BJ (cell line): Measurements from ENCODE around the gene OST4. TPM values are rescaled to one million over a fixed set of nuclear protein-coding genes. Genes with fewer than 3 reads are reported as not detected.

ENCODE experiments used
- CTCF ChIA-PET: fragments of 350-600 bp; formaldehyde crosslinking; extraction: SDS; loops from one replicate; lab custom pipeline; 2021; ENCODE audit warnings: antibody characterized with exemption, inconsistent platforms; lab: Yijun Ruan, JAX
- POLR2A ChIA-PET: fragments of 300-600 bp; sonication (Branson Sonifier 250); formaldehyde crosslinking; extraction: SDS; loops from one replicate; lab custom pipeline; 2021; ENCODE audit warnings: antibody characterized with exemption; lab: Charles Lee
- DNase-seq: peaks from one replicate; pipeline ENCODE4 v3.0.0-alpha.2; 2011; ENCODE audit warnings: low read depth
- H3K27me3 ChIP-seq: 2 replicates; pipeline ENCODE4 v1.6.0; 2011; ENCODE audit warnings: low read length; ENCODE audit not compliant: control insufficient read depth, insufficient read depth
- H3K36me3 ChIP-seq: 2 replicates; pipeline ENCODE4 v1.5.1; 2011; ENCODE audit warnings: low read length; ENCODE audit not compliant: control insufficient read depth, insufficient read depth
- H3K4me3 ChIP-seq: 2 replicates; pipeline ENCODE4 v1.5.1; 2011; ENCODE audit warnings: low read depth, mild to moderate bottlenecking, control low read depth, low read length
- polyA plus RNA-seq: library from polyadenylated mRNA; depleted of rRNA; stranded (reverse); fragments of >200 nt; gene quantifications from 2 replicates; pipeline ENCODE4 v1.2.3, GENCODE V29; 2011
- TF ChIP-seq, protein P1 (sequence below): IDR thresholded peaks from 2 replicates; pipeline ENCODE4 v1.5.1; 2011; ENCODE audit warnings: low read depth, mild to moderate bottlenecking, control low read depth, inconsistent platforms, low read length, moderate library complexity; ENCODE audit not compliant: insufficient read depth

Gene OST4
- polyA plus RNA-seq, 1 experiment: 887 TPM

- POLR2A ChIA-PET: no interaction called here
Observed at GRCh38 chr2:27058210-27058609, 13.2 kb downstream of the OST4 start.

DNA sequence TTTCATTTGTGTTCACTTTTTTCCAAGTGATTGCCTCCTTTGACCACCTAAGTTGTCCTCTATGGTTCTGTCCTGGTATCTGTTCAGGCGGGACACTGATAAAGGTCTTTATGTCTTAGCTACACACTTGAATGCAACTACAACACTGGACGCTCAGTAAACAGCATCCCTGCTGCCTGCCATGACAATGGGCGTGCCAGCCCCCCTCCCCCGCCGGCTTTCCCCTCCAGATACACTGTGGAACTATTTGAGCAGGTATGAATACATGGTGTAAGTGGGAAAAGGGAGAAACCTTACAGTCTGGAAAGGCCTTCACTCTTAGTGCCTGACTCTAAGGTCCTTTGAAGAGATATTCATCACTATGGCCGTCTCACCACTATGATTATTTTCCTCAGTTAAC is 14.3 kb downstream of the OST4 start:
- H3K36me3 ChIP-seq: peaks cover 17% of the 10 kb centered on the region
- TF ChIP-seq, protein P1, sequence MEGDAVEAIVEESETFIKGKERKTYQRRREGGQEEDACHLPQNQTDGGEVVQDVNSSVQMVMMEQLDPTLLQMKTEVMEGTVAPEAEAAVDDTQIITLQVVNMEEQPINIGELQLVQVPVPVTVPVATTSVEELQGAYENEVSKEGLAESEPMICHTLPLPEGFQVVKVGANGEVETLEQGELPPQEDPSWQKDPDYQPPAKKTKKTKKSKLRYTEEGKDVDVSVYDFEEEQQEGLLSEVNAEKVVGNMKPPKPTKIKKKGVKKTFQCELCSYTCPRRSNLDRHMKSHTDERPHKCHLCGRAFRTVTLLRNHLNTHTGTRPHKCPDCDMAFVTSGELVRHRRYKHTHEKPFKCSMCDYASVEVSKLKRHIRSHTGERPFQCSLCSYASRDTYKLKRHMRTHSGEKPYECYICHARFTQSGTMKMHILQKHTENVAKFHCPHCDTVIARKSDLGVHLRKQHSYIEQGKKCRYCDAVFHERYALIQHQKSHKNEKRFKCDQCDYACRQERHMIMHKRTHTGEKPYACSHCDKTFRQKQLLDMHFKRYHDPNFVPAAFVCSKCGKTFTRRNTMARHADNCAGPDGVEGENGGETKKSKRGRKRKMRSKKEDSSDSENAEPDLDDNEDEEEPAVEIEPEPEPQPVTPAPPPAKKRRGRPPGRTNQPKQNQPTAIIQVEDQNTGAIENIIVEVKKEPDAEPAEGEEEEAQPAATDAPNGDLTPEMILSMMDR: no peak
- DNase-seq: no peak
- ChIA-PET CTCF (interaction anchor here (1.0 kb wide), 1 partner anchor 28 kb away, joined by 3 read pairs; no protein-coding TSS in a partner anchor), POLR2A (interaction anchor here (0.6 kb wide), 1 partner anchor 151 kb away, joined by 4 read pairs; no protein-coding TSS in a partner anchor)
- H3K27me3 ChIP-seq: no peaks in the 10 kb centered on the region
- no peak overlapping the region for H3K4me3 ChIP-seq

More at GRCh38 chr2:27058210-27058609, 13.2 kb downstream of the OST4 start:
- CTCF ChIA-PET: interaction anchor here (1.2 to 2.6 kb wide), 2 partner anchors 9 to 23 kb away, joined by 5 to 11 read pairs; no protein-coding TSS in a partner anchor
- TF ChIP-seq, protein P1: no peak
- H3K36me3 ChIP-seq: peaks cover 17% of the 10 kb centered on the region
- no peak overlapping the region for H3K4me3 ChIP-seq
- DNase-seq: no peak
- no peaks in the 10 kb centered on the region for H3K27me3 ChIP-seq

DNA sequence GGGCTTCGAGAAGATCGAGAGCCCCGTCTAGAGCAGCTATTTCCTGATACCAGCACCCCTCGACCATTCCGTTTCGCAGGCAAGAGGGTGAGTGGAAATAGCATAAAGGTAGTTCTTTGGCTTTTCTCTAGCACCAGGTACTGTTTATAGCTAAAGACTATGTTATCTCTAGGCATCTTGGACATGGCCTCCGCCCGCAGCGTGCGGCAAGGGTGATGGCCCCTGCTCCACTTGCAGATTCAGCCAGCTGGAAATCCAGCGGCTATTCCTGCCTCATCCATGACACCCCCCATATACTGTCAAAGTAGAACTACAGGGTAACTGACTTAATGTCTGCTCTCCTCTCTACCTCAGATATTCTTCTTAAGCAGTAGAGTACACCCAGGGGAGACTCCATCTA is 16.7 kb downstream of the OST4 start:
- no peak overlapping the region for H3K4me3 ChIP-seq
- no peak for DNase-seq
- POLR2A ChIA-PET: no interaction called here
- no peaks in the 10 kb centered on the region for H3K27me3 ChIP-seq
- CTCF ChIA-PET: interaction anchor here (0.6 to 1.3 kb wide), 4 partner anchors 9 to 209 kb away, joined by 3 to 4 read pairs (median 3); partner anchors contain the start of gene EMILIN1
- peaks cover 17% of the 10 kb centered on the region for H3K36me3 ChIP-seq
- TF ChIP-seq, protein P1: no peak

GRCh38 chr2:27053776-27054175 is 17.7 kb downstream of the OST4 start:
- Histone ChIP-seq H3K36me3 (peaks cover 15% of the 10 kb centered on the region), H3K27me3 (no peaks in the 10 kb centered on the region), H3K4me3 (no peak overlapping the region)
- TF ChIP-seq, protein P1: no peak
- DNase-seq: no peak
- POLR2A ChIA-PET: interaction anchor here (0.9 kb wide), 1 partner anchor 11 kb away, joined by 4 read pairs; no protein-coding TSS in a partner anchor
- CTCF ChIA-PET: interaction anchor here (1.1 kb wide), 1 partner anchor 10 kb away, joined by 3 read pairs; no protein-coding TSS in a partner anchor

- ChIA-PET POLR2A (no interaction called here), CTCF (interaction anchor here (0.7 kb wide), 1 partner anchor 24 kb away, joined by 3 read pairs; no protein-coding TSS in a partner anchor)
- Histone ChIP-seq H3K27me3 (no peaks in the 10 kb centered on the region), H3K4me3 (no peak overlapping the region), H3K36me3 (peaks cover 14% of the 10 kb centered on the region)
- TF ChIP-seq, protein P1: no peak
- DNase-seq: no peak
Observed at GRCh38 chr2:27053321-27053720, 18.1 kb downstream of the OST4 start.
